Activated gamma-delta T cell (primary cell): ENCODE results near the gene TMEM41A.

ENCODE experiments used
- DNase-seq: peaks from one replicate; lab custom pipeline; 2025; lab: John Stamatoyannopoulos, UW
- total RNA-seq, 2 donors: gene quantifications; one replicate each; lab custom pipeline; 2026; lab: John Stamatoyannopoulos, UW

The TMEM41A gene
- total RNA-seq = 39.5 to 40.7 reads per million in 2 donors

DNA sequence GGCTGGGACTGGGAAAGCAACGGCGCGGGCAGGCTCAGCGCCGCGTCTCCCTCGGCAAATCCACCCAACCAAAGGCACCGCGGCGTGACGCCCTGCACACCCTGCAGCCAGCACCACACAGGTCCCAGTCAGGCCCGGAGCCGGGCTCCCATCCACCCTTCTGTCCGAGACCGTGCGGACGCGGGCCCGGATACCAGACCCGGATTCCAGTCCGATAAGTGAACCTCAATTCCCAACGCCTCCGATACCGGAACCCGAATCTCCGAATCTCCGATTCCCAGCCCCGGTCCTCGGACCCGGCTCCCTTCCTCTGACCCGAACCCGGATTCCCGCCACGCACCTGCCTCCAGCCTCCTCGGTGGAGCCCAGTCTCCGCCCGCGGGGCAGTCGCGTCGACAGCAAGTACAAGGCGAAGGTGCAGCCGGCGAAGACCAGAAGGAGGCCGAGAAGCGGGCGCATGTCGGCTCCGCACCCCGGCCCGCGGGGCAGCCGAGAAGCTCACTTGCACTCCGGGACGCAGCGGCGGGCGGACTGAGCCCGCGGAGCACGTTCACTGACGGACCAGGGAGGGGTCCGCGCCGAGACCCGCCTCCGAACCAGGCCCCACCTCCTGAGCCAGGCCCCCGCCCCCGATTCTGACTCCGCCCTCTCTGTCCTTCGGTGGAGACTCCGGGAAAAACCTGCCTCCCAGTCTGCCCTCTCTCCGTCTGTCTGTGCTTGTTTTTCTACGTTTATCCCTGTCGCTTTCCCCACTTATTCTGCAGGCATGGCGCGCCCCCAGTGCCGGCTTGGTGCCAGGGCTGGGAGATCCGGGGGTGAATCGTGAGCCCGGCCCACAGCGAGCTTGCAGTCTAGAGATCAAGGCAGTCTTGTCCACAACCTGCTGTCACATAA, at the start of gene TMEM41A:
Gene TMEM41A, minus strand, starts transcription at position 533 of the 894 bp plus-strand sequence. Its CDS starts 74 bp downstream, at position 459.
- peak; percentile 75 for DNase-seq

DNA sequence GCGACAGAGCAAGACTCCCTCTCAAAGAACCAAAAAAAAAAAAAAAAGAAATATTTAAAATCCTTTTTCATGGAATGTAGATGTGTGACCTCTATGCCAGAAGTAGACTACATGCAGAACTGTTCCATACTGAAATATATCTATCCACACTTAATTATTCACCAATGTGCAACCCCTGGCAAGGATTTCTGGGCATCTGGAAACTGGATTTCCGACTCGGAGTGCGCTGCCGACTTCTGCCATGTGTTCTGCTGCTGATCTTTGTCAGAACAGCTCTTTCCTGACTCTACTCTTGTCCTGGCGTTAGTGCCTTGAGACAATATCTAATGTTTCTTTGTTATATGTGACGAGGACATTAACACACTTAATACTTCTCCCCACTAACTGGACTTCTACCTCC, 41.9 kb upstream of the TMEM41A start:
- no peak for DNase-seq

DNA sequence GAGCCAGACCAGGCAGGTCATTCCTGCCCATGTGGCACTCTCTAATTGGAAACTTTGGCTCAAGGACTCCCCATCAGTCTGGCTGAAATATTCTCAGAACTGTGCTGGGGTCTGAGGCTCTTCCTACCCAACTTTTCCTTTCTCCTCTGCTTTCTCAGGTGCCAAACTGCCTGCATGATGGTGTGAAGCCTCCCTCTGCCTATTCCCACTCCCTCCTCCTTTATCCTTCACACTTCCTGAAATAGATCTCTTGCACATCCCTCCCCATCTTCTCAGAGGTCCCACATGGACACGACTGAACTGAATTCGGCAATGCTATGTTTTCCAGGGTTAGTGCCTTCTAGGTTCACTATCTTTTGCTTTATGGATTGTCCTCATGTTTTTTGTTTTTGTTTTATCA, 41.1 kb upstream of the TMEM41A start:
- no peak for DNase-seq

DNA sequence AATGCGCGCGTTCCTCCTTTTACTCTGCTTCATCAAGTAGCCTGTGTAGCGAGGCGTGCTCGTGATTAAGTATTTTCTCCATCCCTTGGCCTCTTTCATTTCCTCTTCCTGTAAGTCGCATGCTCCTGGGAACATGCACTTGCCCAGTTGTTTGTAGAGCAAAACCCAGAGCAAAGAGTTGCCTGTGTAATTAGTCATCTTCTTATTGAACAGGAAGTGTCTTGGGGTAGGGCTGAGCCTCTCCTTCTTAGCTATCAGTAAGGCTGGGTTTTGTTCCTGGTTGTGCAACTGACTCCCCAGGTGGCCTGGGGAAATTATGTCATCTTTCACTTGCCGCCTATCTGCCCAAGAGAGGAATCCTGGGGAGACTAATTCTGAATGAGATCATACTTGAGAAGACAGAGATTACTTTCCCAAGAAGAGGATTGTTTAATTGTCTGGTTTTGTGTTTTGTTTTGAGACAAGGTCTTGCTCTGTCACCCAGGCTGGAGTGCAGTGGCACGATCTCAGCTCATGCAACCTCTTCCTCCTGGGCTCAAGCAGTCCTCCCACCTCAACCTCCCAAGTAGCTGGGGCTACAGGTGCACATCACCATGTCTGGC, 38.6 kb upstream of the TMEM41A start:
- no peak for DNase-seq

DNA sequence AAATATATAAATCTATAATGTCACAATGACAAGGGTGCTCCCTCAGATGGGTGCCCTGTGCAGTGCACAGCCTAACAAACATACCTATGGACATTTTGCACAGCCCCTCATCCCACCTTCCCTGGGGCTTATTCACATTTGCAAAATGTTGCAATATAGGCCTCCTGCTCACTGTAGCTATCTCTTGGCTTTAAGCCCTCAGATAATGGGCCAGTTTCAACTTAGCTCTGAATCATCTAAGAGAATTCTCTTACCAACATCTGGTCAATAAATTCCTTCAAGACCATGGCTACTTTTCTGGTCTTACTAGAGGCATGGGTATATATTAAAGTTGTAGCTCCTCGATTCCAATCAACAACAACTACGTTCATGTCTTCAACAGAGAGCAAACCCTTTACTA, 35.7 kb upstream of the TMEM41A start:
- no peak for DNase-seq

DNA sequence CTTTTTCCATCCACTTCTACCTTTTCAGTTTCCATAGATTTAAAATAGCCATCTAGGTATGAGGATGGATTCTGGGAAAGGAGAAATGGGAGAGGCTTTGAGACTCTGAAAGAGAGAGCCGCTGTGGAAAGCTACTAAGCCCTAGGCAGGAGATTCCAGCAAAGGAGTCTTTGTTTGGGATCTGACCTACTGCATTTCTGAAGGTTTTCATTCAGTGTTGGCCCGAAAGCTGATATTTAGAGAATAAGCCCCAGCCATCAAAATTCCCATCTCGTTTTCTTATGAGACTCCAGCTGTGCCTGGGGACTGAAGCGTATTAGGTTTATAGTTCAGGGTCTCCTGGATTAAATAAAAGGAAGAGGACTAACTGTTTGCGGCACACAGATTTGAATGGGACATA, 34.1 kb upstream of the TMEM41A start:
- no peak for DNase-seq

DNA sequence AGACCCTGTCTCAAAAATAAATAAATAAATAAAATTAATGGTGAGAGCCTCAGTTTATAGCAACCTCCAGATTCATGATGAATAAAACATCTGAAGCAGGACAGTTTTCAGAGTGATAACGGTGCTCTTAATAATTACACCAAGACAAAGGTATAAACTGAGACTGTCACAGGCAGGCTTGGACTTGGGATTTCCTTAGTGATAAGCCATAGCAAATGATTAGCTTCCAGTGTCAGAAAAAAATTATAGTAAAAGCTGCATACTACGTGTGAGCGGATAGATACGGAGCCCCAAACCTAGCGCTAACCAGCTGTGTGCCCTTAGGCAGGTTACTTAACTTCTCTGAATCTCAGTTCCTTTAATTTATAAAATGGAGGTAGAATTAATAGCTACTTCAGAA, 32.0 kb upstream of the TMEM41A start:
- no peak for DNase-seq

DNA sequence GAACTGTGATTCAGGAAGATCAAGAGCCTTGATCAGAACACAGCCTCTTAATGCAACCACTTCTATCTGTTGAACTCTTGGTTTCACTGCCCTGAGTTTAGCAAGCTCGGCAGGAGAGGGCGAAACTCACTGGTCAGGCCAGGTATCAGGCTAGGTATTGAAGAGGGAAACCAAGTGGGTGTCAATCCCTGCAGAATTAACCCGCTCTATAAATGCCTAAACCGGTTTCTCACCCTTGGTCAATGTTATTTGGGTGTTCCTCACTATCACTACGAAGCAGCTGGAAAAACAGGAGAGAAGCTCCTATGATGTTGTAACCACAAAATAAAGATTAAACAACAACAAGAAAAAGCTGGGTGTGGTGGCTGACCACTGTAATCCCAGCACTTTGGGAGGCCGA, 29.7 kb upstream of the TMEM41A start:
- no peak for DNase-seq

DNA sequence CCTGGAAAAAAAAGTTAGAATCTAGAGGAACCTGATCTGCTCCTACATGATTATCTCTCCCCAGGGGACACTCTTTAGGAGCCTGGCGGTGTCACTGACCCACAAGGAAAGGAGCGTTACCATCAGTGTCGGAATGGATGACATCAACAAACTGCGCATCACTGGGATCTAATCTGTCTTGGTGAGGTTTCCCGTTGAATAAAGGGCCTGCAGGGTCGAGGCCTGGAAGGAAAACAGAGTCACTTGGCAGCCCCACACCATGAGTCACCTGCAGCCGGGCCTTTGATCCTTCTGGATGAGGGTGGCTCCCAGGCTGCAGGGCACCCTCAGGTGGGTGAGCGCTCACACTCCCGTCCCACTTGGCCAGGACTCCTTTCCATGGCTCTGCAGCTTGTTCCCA, 28.5 kb upstream of the TMEM41A start:
- DNase-seq = no peak

DNA sequence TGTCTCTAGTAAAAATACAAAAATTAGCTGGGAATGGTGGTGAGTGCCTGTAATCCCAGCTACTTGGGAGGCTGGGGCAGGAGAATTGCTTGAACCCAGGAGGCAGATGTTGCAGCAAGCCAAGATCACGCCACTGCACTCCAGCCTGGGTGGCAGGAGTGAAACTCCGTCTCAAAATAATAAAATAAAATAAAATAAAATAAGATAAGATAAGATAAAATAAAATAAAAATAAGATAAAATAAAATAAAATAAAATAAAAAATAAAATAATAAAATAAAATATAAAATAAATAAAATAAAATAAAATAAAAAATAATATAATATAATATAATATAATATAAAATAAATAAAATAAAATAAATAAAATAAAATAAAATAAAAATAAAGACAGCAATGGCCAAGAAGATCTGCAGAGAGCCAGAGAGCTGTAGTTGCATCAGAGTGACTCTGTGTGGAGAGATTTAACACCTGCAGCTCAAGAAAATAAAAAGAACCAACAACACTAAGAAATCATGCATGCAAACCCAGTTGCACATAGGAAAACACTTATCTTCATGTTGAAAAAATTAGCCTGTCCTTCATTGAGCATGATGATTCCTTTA, 27.6 kb upstream of the TMEM41A start:
- no peak for DNase-seq

DNA sequence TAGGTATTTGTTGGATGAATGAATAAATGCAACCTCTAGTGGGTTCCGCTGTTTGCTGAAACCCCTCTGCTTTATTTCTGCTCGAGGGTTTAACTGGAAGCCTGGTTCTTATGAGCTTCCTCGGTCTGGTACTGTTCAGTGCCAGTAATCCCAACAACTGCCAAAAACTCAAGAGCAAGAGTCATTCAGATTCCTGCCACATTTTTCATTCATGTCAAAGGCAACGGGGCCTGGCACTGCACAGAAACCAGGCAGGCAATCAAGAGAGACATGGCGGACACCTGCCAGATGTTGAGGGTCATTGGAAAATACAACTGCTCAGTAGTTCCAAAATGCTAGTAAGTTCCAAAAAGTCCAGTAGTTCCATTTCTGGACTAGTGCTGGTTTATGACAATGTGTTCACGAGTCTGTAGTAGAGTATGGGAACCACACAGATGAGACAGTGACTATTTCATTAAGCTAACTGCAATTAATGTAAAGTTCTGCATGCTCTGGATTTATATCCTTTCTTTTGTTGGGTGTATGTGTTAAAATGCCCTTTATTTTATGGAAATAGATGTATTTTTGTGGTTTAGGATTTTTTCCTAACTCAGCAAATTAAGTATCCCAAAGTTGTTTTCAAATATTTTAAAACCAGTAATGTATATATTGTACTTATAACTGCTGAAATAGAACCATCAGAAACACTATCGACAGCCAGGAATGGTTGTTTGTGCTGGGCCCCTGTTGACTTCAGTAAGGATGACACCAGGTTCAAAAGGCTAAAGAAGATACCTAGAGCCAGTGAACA, 22.7 kb upstream of the TMEM41A start:
- no peak for DNase-seq

DNA sequence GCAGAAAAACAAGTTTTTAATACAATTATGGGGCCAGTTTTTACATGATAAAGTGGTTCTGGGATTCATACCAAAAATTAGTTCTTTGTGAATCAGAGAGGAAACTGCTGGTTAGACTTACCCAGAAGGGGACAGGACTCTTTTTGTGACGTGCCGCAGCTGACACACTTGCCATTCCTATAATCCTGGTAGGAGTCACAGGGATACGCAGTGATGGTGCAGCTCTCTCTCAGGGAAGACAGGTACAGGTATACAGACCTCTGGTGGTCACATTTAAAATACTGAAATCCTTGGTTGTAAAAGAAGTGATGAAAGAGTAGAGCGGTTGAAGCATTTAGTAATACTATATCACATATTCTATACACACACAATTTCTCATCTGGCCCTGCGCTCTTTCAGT, 20.2 kb upstream of the TMEM41A start:
- DNase-seq = no peak

DNA sequence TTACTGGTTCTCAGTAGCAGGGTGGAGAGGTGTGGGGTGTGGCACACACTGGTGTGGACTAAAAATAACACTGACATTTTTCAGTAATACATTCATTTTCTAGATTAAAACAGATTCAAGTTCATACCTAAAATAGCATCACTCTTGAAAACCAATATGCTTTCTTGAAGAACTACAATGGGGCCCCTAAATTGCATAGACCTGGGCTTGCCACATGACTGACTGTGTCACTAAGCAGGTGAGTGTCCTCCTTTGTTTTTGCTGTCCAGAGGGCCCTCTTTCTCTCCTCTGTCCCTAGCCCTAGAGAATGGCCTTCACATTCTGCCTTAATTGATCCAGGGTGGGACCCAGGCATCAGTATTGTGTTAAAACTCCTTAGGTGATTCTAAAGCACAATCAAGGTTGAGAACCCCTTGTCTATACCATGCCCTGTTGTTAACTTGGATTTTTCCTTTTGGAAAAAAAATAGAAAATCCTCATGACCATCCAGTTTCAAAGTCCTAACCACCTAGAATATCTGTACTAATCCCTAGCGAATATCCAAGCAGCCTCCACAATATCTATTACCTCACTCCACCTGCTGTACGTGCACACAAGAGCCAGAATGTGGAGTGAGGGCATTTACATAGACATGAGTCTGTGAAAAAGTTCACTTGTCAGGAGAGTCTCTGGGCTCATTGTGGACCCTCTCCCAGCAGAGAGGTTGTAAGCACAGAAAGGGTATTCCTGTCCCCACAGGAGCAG, 18.7 kb upstream of the TMEM41A start:
- no peak for DNase-seq

DNA sequence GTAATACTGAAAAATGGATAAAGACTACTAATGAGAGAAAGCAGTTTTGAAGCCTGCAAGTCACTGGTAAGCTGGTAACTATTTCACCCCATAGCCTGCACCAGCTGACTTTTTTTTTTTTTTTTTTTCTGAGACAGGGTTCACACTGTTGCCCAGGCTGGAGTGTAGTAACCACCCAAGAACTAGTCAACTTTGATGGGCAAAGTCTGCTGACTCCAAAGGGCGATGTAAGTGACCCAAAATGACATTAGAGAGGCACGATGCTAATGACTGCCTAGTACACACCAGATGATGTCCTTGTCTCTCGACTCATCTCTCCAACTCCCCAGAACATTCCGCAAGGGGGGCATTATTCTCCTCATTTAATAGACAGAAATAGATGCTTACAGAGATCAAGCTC, 12.9 kb upstream of the TMEM41A start:
- DNase-seq = no peak

DNA sequence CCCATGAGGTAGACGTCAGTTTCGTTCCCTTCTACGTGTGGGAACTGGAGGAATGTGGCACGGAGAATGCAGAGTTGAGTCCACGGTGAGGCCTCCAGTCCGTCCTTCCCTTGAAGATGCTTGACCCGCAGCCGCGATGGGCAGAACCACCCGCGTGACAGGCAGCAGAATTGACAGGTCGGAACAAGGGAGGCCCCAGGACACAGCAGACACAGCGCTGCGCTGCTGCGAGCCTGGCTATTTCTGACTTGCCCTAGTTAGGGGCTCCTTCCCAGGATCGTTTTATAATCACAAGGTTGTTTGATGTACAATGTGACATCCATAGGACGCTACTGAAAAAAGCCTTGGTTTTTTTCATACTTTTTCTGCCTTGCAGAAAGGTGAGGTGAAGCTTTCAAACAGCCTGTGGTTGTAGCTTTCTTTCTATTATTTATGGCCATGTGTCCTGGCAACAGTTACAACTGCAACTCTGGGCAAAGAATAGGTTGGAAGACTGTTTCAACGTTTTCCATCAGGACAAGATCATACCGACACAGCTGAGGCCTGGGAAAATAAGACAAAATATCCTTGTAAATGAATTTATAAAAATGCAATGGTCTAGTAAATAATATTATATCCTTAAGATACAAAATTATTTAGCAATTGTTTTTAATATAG, 9.6 kb upstream of the TMEM41A start:
- no peak for DNase-seq

DNA sequence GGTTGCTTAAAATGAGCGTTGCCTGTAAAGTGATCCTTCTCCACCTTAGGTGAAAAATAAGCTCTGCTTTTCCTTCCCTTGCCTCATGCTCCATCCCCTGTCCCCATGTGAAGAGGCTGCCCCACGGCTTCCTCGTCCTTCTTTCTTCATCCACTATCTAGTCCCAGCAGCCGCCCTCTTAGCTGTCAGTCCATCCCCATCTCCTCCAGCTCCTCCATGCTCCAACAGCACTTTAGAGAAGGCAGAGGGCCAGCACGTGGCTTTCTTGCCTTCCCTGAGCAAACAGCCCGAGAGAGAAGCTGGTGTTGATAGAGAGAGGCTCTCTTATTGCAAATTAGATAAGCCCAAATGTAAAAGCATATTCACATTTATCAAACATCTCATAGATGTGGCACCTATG, 9.0 kb upstream of the TMEM41A start:
- no peak for DNase-seq

DNA sequence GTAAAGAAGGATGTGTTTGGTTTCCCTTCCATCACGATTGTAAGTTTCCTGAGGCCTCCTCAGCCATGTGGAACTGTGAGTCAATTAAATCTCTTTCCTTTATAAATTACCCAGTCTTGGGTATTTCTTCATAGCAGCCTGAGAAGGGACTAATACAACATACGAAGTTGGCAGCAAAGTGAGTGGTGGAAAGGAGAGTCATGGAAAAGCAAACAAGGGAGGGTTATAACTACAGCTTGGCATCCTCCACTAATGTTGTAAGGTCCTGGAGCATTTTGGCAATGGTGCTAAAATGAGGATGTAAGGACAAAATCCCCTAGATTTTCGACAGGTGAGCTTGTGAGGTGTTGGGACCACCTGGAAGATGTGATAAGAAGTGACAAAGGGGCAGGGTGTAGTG, 5.8 kb upstream of the TMEM41A start:
- DNase-seq = no peak

DNA sequence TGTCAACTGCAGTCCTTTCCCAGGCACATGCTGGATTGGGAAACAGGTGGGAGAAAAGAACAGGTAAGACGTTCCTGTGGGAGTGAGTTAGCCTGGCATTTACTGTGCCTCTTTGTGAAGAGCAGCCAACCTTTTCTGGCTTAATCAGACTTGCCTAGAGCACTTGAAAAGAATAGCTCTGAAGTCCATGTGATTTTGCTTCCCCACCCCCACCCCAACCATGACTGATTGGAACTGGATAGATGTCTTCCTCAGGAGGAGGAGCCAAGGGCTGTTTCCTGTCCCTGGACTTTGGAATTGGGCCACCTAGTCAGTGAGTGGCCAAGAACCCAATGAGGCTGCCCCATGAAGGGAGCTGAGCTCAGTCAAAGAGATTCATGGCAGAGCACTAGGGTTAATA, 4.7 kb upstream of the TMEM41A start:
- no peak for DNase-seq

DNA sequence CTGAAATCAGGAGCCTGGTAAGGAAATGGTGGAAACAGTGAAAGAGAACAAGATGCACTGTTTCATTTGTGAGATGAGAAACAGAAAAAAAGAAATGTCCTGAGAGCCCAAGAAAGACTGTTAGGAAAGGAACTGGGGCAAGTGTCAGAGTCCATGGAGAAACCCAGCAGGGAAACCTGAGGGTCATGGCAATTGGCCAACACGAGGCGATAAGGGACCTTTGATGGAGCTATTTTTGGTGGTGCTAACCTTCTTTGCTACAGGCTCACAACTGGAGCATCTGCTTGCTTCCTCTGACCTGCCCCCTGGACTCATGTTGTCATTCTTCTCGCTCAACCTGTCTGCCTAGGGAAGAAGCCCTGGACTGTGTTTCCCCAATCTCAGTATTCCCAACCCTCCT, 4.2 kb upstream of the TMEM41A start:
- no peak for DNase-seq

DNA sequence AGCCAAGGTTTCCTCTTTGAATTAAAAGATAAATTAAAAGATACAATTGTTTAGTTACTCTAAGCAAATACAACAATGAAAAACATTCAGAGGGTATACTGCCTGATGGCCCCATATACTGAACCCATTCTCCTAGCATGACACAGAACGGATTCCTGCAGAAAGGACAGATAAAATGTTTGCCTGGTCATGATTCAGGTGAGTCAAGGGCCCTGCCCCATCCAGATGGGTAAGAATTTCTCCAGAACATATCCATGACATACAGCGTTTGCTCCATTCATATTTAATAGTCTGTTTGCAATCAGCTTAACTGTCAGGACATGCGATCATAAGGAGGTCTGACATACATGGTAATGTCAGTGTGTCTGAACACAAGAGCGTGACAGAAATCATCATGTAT, 8.6 kb downstream of the TMEM41A start:
- no peak for DNase-seq

DNA sequence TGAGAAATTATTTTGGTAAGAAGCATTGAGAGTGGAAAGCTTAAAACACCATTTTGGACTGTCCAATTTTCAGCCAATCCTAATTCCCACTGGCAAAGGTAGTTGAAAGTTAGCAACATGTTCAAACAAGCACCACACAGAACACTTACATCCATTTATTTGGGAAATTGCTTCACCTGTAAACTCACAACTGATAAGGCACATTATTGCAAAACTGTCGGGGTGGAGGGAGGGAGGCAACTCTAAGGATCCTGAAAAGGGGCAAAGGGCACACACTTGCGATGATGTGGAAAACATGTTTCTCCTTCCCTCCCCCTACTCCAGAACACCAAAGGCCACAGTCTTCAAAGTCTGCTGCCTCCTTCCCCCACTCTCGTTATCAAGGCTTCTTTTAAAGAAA, 9.4 kb downstream of the TMEM41A start:
- DNase-seq = no peak
